ENCODE measurements around the gene RASGRF2. TPM values are rescaled to one million over a fixed set of nuclear protein-coding genes. Genes with fewer than 3 reads are reported as not detected.
A peak's percentile ranks its signal among the peaks of the same experiment; 100 is the strongest.

RASGRF2 gene
- total and polyA plus RNA-seq, 2 of the 13 experiments (the other 11 are each of a cell fraction or from before 2014, with no cell fraction given) = 23.6 to 29.0 TPM

GRCh38 chr5:80935811-80936385 lies 24.3 kb upstream of the RASGRF2 start (continued):
- no peak for TF ChIP-seq HINFP (CRISPR knock-in tag; IDR thresholded peaks at IDR 0.05; ENCODE audit: low read depth)
- TF ChIP-seq ZNF264 (CRISPR knock-in tag; IDR thresholded peaks at IDR 0.05) = no peak
- peak; percentile 23; the same call in 1 of the 2 replicates for TF ChIP-seq RAD21 (CRISPR knock-in tag; IDR thresholded peaks at IDR 0.05)
- no peak for TF ChIP-seq AFF4 (CRISPR knock-in tag; IDR thresholded peaks at IDR 0.05)
- no peak for TF ChIP-seq ZNF891 (CRISPR knock-in tag; IDR thresholded peaks at IDR 0.05)

GRCh38 chr5:80936881-80937280 lies 23.3 kb upstream of the RASGRF2 start:
- H3K4me3 ChIP-seq (replicated peaks in 1 of 3; ENCODE audit: insufficient read depth in 1 of 3, low read depth in 2 of 3, low read length in 3 of 3) = no peak overlapping the region
- in situ Hi-C loops (cut with HindIII; ENCODE audit: extremely low pct_ligation_motif_present, low pct_unique_long_range_greater_than_20kb) = no loop called here
- ATAC-seq (no peak), FAIRE-seq (no peak), DNase-seq (ENCODE audit: low spot score) (no peak)
- H3K4me2 ChIP-seq (ENCODE audit: low read depth, low read length) = no peak overlapping the region
- 57% methylated on average over 3 of the region's 3 CpGs for WGBS (ENCODE audit: low lambda C conversion rate)
- no peak overlapping the region for H3K9ac ChIP-seq (ENCODE audit: insufficient read depth, low read depth, low read length)
- POLR2A ChIA-PET = no interaction called here
- no peaks in the 10 kb centered on the region for H4K20me1 ChIP-seq (ENCODE audit: insufficient read depth, low read length)
- H3K4me1 ChIP-seq (ENCODE audit: insufficient read depth, low read length) = no peaks in the 10 kb centered on the region
- no TSS peak for BruUV-seq (replicated peaks)
- no peaks in the 10 kb centered on the region for H3K27me3 ChIP-seq (ENCODE audit: control insufficient read depth in 1 of 2, insufficient read depth in 2 of 2, low read length in 2 of 2)
- intact Hi-C loops (cut with micrococcal nuclease; ENCODE audit: unreplicated experiment) = no loop called here
- no peaks in the 10 kb centered on the region for H3K36me3 ChIP-seq (replicated peaks in 1 of 2; ENCODE audit: control insufficient read depth in 1 of 2, insufficient read depth in 2 of 2, low read length in 2 of 2)
- no peak overlapping the region for H3K27ac ChIP-seq (ENCODE audit: extremely low read length, insufficient read depth, low read length)
- CTCF ChIA-PET (ENCODE audit: low intra/inter-chr PET ratio, low total read pairs) = no interaction called here
- H3K79me2 ChIP-seq (ENCODE audit: insufficient read depth, low read length) = no peaks in the 10 kb centered on the region
- H3K9me3 ChIP-seq (ENCODE audit: low read length) = no peaks in the 10 kb centered on the region
- H2AFZ ChIP-seq (ENCODE audit: low read length) = no peak overlapping the region
- TF ChIP-seq ZNF230 (CRISPR knock-in tag; IDR thresholded peaks at IDR 0.05) (no peak), POGK (CRISPR knock-in tag; conservative IDR thresholded peaks at IDR 0.05) (no peak), SAFB2 (CRISPR knock-in tag; IDR thresholded peaks at IDR 0.05; ENCODE audit: borderline replicate concordance, low read depth) (no peak), ZNF501 (CRISPR knock-in tag; IDR thresholded peaks at IDR 0.05) (no peak), REPIN1 (CRISPR knock-in tag; IDR thresholded peaks at IDR 0.05; ENCODE audit: borderline replicate concordance, low read depth) (no peak), ZNF362 (CRISPR knock-in tag; IDR thresholded peaks at IDR 0.05; ENCODE audit: borderline replicate concordance) (no peak), ONECUT2 (CRISPR knock-in tag; IDR thresholded peaks at IDR 0.05) (no peak)

All from HepG2 (cell line).